ENCODE data around the gene GNG2. TPM values are rescaled to one million over a fixed set of nuclear protein-coding genes. Genes with fewer than 3 reads are reported as not detected.
A peak's percentile ranks its signal among the peaks of the same experiment; 100 is the strongest.

Gene GNG2
- polyA plus RNA-seq, 1 of the 3 experiments (the other 2 are of a cell fraction): 17.8 TPM

DNA sequence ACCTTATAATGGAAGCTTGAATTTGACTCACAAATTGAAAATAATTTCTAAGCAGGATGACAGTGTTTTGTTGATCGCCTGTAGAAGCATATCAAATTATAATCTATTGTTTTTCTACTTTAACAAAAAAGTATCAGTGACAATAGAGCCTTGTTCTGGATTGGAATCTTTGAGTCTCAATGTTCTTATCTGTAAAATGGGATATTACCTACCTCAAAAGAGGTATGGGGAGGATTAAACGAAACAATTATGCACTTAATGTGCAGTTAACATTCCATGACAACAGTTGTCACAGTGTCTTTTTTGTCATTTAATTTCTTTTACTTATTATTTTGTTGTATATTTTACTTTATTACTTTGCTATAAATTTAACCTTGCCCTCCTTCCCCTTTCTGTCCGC is 130.1 kb downstream of the GNG2 start:
- Histone ChIP-seq H3K4me2 (peak overlapping the region; percentile 93), H3K9ac (peak overlapping the region; percentile 96; the same call in 1 of the 2 replicates), H3K36me3 (replicated peaks in 1 of 2; ENCODE audit: control insufficient read depth in 1 of 2, insufficient read depth in 2 of 2, low read length in 1 of 2) (peaks cover 46 to 47% of the 10 kb centered on the region in 2 experiments), H3K79me2 (ENCODE audit: insufficient read depth) (peaks cover 52% of the 10 kb centered on the region), H3K9me3 (no peaks in the 10 kb centered on the region), H3K4me1 (ENCODE audit: control insufficient read depth in 1 of 2, insufficient read depth in 2 of 2, low read depth in 1 of 2, low read length in 1 of 2) (peaks cover 6 to 8% of the 10 kb centered on the region in 2 experiments; a peak in 3 of 4 replicates), H3F3A (replicated peaks; ENCODE audit: insufficient read depth) (peaks cover 3% of the 10 kb centered on the region), H2AFZ (ENCODE audit: low read depth) (no peak overlapping the region), H4K20me1 (ENCODE audit: insufficient read depth) (no peaks in the 10 kb centered on the region), H3K4me3 (ENCODE audit: low read depth in 2 of 2, low read length in 1 of 2) (peak overlapping the region; percentile 97 to 99), H3K27me3 (ENCODE audit: insufficient read depth) (no peaks in the 10 kb centered on the region), H3K27ac (ENCODE audit: low read depth in 2 of 2, low read length in 1 of 2) (peak overlapping the region in 1 of 2 experiments; percentile 69; a peak in 1 of 4 replicates), H3K9me2 (no peaks in the 10 kb centered on the region)
- WGBS (ENCODE audit: low lambda C conversion rate): 74% methylated on average over 3 of the region's 3 CpGs
- TF ChIP-seq RXRA (IDR thresholded peaks at IDR 0.05; ENCODE audit: borderline replicate concordance, low read depth): no peak
- no peak for TF ChIP-seq POLR2AphosphoS5 (IDR thresholded peaks at IDR 0.05; ENCODE audit: low read depth, low read length)
- TF ChIP-seq NFIC (IDR thresholded peaks at IDR 0.05; ENCODE audit: borderline replicate concordance): no peak
- ChIA-PET CTCF (interaction anchor here (1.7 to 1.8 kb wide), 2 partner anchors 12 to 210 kb away, joined by 4 to 5 read pairs; no protein-coding TSS in a partner anchor), POLR2A (no interaction called here)
- DNase-seq: no peak

DNA sequence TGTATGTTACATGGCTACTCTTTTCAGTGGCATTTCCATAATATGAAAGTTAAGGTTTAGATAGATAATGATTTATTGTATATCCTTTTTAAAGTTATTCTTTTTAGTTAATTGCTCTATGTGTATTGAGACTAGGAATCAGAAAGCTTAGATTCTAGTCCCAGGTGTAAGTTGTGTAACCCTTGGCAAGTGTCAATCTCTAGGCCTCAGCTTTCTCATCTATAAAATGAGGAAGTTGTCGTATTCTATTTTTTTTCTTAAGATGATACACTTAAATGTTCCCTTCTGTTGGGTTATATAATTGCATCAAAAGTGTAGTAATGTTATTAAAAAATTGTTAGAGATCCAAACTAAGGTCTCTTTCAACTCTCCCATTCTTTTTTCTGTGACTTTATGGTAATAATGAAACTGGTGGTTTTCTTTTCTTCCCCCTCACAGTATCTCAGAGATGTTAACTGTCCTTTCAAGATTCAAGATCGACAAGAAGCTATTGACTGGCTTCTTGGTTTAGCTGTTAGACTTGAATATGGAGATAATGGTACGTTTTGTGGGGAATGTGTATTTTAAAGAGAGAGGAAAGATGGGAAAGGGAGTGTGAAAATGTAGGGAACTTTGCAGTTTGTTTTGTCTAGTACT is 133.0 kb downstream of the GNG2 start:
- Histone ChIP-seq H3K4me3 (ENCODE audit: low read depth in 2 of 2, low read length in 1 of 2) (no peak overlapping the region), H2AFZ (ENCODE audit: low read depth) (no peak overlapping the region), H3K9ac (no peak overlapping the region; the same call in 1 of the 2 replicates), H3F3A (replicated peaks; ENCODE audit: insufficient read depth) (peaks cover 15% of the 10 kb centered on the region), H3K9me3 (no peaks in the 10 kb centered on the region), H3K27me3 (ENCODE audit: insufficient read depth) (no peaks in the 10 kb centered on the region), H3K9me2 (no peaks in the 10 kb centered on the region), H3K27ac (ENCODE audit: low read depth in 2 of 2, low read length in 1 of 2) (no peak overlapping the region; a peak in 1 of 4 replicates), H3K4me2 (no peak overlapping the region), H3K4me1 (ENCODE audit: control insufficient read depth in 1 of 2, insufficient read depth in 2 of 2, low read depth in 1 of 2, low read length in 1 of 2) (peaks cover 6 to 8% of the 10 kb centered on the region in 2 experiments; a peak in 3 of 4 replicates), H4K20me1 (ENCODE audit: insufficient read depth) (no peaks in the 10 kb centered on the region), H3K79me2 (ENCODE audit: insufficient read depth) (peaks cover 79% of the 10 kb centered on the region), H3K36me3 (replicated peaks in 1 of 2; ENCODE audit: control insufficient read depth in 1 of 2, insufficient read depth in 2 of 2, low read length in 1 of 2) (peaks cover 72 to 74% of the 10 kb centered on the region in 2 experiments)
- ChIA-PET CTCF (interaction anchor here (2.3 kb wide), 1 partner anchor 15 kb away, joined by 10 read pairs; no protein-coding TSS in a partner anchor), POLR2A (no interaction called here)
- TF ChIP-seq GABPA (IDR thresholded peaks at IDR 0.05; ENCODE audit: low read depth): no peak
- TF ChIP-seq YY1 (IDR thresholded peaks at IDR 0.05; ENCODE audit: low read depth): no peak
- TF ChIP-seq, protein P1, sequence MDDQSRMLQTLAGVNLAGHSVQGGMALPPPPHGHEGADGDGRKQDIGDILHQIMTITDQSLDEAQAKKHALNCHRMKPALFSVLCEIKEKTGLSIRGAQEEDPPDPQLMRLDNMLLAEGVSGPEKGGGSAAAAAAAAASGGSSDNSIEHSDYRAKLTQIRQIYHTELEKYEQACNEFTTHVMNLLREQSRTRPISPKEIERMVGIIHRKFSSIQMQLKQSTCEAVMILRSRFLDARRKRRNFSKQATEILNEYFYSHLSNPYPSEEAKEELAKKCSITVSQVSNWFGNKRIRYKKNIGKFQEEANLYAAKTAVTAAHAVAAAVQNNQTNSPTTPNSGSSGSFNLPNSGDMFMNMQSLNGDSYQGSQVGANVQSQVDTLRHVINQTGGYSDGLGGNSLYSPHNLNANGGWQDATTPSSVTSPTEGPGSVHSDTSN (IDR thresholded peaks at IDR 0.05): no peak
- TF ChIP-seq EP300 (IDR thresholded peaks at IDR 0.05; ENCODE audit: borderline replicate concordance in 1 of 2, low read depth in 1 of 2, low read length in 1 of 2): no peak
- TF ChIP-seq JUND (IDR thresholded peaks at IDR 0.05): no peak
- no peak for TF ChIP-seq EZH2phosphoT487 (IDR thresholded peaks at IDR 0.05; ENCODE audit: borderline replicate concordance, low read depth)
- TF ChIP-seq TEAD4 (IDR thresholded peaks at IDR 0.05; ENCODE audit: borderline replicate concordance, insufficient read depth): no peak
- no peak for TF ChIP-seq CHD2 (IDR thresholded peaks at IDR 0.05; ENCODE audit: low read length, partially characterized antibody)
- TF ChIP-seq, protein P2, sequence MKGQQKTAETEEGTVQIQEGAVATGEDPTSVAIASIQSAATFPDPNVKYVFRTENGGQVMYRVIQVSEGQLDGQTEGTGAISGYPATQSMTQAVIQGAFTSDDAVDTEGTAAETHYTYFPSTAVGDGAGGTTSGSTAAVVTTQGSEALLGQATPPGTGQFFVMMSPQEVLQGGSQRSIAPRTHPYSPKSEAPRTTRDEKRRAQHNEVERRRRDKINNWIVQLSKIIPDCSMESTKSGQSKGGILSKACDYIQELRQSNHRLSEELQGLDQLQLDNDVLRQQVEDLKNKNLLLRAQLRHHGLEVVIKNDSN (IDR thresholded peaks at IDR 0.05; ENCODE audit: borderline replicate concordance, low read depth): no peak
- no peak for TF ChIP-seq TCF12 (IDR thresholded peaks at IDR 0.05)
- TF ChIP-seq POLR2AphosphoS5 (IDR thresholded peaks at IDR 0.05; ENCODE audit: low read depth, low read length): no peak
- TF ChIP-seq FOXJ3 (CRISPR knock-in tag; IDR thresholded peaks at IDR 0.05): no peak
- TF ChIP-seq TAF1 (IDR thresholded peaks at IDR 0.05; ENCODE audit: borderline replicate concordance, low read depth, low read length): no peak
- TF ChIP-seq, protein P3, sequence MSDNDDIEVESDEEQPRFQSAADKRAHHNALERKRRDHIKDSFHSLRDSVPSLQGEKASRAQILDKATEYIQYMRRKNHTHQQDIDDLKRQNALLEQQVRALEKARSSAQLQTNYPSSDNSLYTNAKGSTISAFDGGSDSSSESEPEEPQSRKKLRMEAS (IDR thresholded peaks at IDR 0.05; ENCODE audit: low read depth): no peak
- TF ChIP-seq, protein P4, sequence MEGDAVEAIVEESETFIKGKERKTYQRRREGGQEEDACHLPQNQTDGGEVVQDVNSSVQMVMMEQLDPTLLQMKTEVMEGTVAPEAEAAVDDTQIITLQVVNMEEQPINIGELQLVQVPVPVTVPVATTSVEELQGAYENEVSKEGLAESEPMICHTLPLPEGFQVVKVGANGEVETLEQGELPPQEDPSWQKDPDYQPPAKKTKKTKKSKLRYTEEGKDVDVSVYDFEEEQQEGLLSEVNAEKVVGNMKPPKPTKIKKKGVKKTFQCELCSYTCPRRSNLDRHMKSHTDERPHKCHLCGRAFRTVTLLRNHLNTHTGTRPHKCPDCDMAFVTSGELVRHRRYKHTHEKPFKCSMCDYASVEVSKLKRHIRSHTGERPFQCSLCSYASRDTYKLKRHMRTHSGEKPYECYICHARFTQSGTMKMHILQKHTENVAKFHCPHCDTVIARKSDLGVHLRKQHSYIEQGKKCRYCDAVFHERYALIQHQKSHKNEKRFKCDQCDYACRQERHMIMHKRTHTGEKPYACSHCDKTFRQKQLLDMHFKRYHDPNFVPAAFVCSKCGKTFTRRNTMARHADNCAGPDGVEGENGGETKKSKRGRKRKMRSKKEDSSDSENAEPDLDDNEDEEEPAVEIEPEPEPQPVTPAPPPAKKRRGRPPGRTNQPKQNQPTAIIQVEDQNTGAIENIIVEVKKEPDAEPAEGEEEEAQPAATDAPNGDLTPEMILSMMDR (IDR thresholded peaks at IDR 0.05): no peak
- no peak for TF ChIP-seq NRF1 (IDR thresholded peaks at IDR 0.05; ENCODE audit: low read depth, low read length)
- TF ChIP-seq SMC3 (IDR thresholded peaks at IDR 0.05; ENCODE audit: low read depth, low read length): no peak
- TF ChIP-seq, protein P5, sequence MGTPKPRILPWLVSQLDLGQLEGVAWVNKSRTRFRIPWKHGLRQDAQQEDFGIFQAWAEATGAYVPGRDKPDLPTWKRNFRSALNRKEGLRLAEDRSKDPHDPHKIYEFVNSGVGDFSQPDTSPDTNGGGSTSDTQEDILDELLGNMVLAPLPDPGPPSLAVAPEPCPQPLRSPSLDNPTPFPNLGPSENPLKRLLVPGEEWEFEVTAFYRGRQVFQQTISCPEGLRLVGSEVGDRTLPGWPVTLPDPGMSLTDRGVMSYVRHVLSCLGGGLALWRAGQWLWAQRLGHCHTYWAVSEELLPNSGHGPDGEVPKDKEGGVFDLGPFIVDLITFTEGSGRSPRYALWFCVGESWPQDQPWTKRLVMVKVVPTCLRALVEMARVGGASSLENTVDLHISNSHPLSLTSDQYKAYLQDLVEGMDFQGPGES (IDR thresholded peaks at IDR 0.05; ENCODE audit: low read depth, low read length): no peak
- WGBS (ENCODE audit: low lambda C conversion rate): 75% methylated on average over 3 of the region's 3 CpGs
- no peak for DNase-seq

All from SK-N-SH (cell line).